Suprapubic skin (tissue), 3 donors: ENCODE measurements around the gene TOR1AIP2.

Source experiments
- POLR2A ChIP-seq, 2 donors: fragments of 450-650 bp; IDR thresholded peaks; one replicate each; pipeline ENCODE4 v1.6.1; 2017; ENCODE audit warnings: antibody characterized with exemption in 2 of 2, mild to moderate bottlenecking in 2 of 2, moderate library complexity in 2 of 2
- TF ChIP-seq, protein P1 (sequence below), 2 donors: fragments of 200-600 bp in 1 of 2; fragments of 450-650 bp in 1 of 2; sonication (generic) in 1 of 2; IDR thresholded peaks; one replicate each; pipeline ENCODE4 v1.5.1; 2016 to 2019; ENCODE audit warnings: antibody characterized with exemption in 2 of 2, mild to moderate bottlenecking in 1 of 2, moderate library complexity in 1 of 2

DNA sequence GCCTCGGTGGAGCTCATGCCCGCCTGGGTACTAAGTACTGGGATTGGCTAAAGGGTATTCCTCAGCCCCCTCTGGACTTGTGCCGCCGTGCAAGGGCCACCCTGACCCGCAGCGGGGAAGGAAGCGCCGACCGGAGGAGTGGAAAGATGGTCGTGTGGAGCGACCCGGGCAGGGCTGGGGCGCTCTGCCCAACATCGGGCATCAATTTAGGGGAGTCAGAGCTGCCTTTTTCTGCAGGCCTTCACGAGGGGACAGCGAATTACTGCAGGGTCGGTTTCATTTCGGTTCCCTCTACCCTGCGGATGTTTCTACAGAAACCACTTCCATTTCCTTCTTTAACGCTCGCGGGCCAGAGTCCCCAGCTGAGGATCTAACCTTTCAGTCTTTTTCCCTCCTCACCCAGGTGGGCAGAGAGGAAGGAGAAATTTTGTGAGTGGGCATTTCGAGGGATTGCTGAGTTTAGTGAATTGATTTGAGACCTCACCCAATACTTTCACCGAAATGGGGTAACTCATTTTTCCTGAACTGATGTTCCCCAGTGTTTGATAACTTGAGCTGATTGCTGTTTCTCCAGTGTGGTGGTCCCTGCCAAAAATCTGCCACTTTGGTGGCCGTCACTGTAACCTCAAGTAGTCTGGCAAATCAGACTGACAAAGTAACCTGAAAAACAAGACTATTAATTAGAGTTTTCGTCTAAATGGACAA lies 5.6 kb upstream of the TOR1AIP2 start:
- TF ChIP-seq, protein P1, sequence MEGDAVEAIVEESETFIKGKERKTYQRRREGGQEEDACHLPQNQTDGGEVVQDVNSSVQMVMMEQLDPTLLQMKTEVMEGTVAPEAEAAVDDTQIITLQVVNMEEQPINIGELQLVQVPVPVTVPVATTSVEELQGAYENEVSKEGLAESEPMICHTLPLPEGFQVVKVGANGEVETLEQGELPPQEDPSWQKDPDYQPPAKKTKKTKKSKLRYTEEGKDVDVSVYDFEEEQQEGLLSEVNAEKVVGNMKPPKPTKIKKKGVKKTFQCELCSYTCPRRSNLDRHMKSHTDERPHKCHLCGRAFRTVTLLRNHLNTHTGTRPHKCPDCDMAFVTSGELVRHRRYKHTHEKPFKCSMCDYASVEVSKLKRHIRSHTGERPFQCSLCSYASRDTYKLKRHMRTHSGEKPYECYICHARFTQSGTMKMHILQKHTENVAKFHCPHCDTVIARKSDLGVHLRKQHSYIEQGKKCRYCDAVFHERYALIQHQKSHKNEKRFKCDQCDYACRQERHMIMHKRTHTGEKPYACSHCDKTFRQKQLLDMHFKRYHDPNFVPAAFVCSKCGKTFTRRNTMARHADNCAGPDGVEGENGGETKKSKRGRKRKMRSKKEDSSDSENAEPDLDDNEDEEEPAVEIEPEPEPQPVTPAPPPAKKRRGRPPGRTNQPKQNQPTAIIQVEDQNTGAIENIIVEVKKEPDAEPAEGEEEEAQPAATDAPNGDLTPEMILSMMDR (IDR thresholded peaks at IDR 0.05) = no peak
- TF ChIP-seq POLR2A (IDR thresholded peaks at IDR 0.05) = no peak
